HG02938 (cell line): ENCODE measurements around the gene SMARCAL1.

Source experiments
- ATAC-seq: cut with Tn5 transposase; IDR thresholded peaks from one replicate; pipeline ENCODE4 v1.9.1; 2021; ENCODE audit warnings: mild to moderate bottlenecking, moderate library complexity; ENCODE audit not compliant: unreplicated experiment

SMARCAL1 gene

GRCh38 chr2:216426166-216426777 lies 14.0 kb downstream of the SMARCAL1 start:
- ATAC-seq, result no peak

GRCh38 chr2:216426938-216427337 lies 14.7 kb downstream of the SMARCAL1 start:
- no peak for ATAC-seq

- no peak for ATAC-seq
These were observed 16.5 kb downstream of the SMARCAL1 start for GRCh38 chr2:216428618-216429350.

GRCh38 chr2:216429428-216429827 lies 17.1 kb downstream of the SMARCAL1 start:
- no peak for ATAC-seq

GRCh38 chr2:216430811-216431530 lies 18.7 kb downstream of the SMARCAL1 start:
- ATAC-seq, result no peak

GRCh38 chr2:216431531-216431856 lies 19.2 kb downstream of the SMARCAL1 start:
- ATAC-seq, result no peak

GRCh38 chr2:216436383-216436782 lies 24.1 kb downstream of the SMARCAL1 start:
- ATAC-seq, result no peak

- ATAC-seq, result no peak
These were observed 29.2 kb downstream of the SMARCAL1 start for GRCh38 chr2:216441308-216442010.

GRCh38 chr2:216445501-216445900 lies 33.2 kb downstream of the SMARCAL1 start:
- no peak for ATAC-seq

GRCh38 chr2:216446343-216446742 lies 34.1 kb downstream of the SMARCAL1 start:
- no peak for ATAC-seq

GRCh38 chr2:216447293-216447692 lies 35.0 kb downstream of the SMARCAL1 start:
- ATAC-seq, result no peak

GRCh38 chr2:216448829-216449228 lies 36.5 kb downstream of the SMARCAL1 start:
- no peak for ATAC-seq

GRCh38 chr2:216450346-216450745 lies 38.1 kb downstream of the SMARCAL1 start:
- no peak for ATAC-seq

GRCh38 chr2:216450784-216451183 lies 38.5 kb downstream of the SMARCAL1 start:
- no peak for ATAC-seq

- ATAC-seq, result no peak
These were observed 41.8 kb downstream of the SMARCAL1 start for GRCh38 chr2:216453955-216454614.

GRCh38 chr2:216463148-216463547 lies 50.9 kb downstream of the SMARCAL1 start:
- no peak for ATAC-seq

GRCh38 chr2:216464104-216464720 lies 51.9 kb downstream of the SMARCAL1 start:
- no peak for ATAC-seq

GRCh38 chr2:216465579-216466195 lies 53.4 kb downstream of the SMARCAL1 start:
- ATAC-seq, result no peak

GRCh38 chr2:216467845-216468244 lies 55.6 kb downstream of the SMARCAL1 start:
- no peak for ATAC-seq

- no peak for ATAC-seq
These were observed 57.4 kb downstream of the SMARCAL1 start for GRCh38 chr2:216469661-216470060.
